Measurements from ENCODE around the gene RIPK4. TPM values are rescaled to one million over a fixed set of nuclear protein-coding genes. Genes with fewer than 3 reads are reported as not detected.
A peak's percentile ranks its signal among the peaks of the same experiment; 100 is the strongest.

Gene RIPK4
- total RNA-seq, 4 donors from 2014 or later, result 0.91 to 1.7 (median 1.1) TPM

GRCh38 chr21:41770901-41771624 is 4.2 kb upstream of the RIPK4 start:
- H3K27me3 ChIP-seq, result peaks cover 11 to 97% (median 50%) of the 10 kb centered on the region in 4 donors
- no peaks in the 10 kb centered on the region for H3K9me3 ChIP-seq
- H3K4me1 ChIP-seq, result peaks cover 25 to 31% (median 28%) of the 10 kb centered on the region in 4 donors
- no peak for DNase-seq (ENCODE audit: extremely low spot score)
- no peak overlapping the region for H3K4me3 ChIP-seq
- no peaks in the 10 kb centered on the region for H3K36me3 ChIP-seq
- WGBS, result 61% methylated on average over 13 of the region's 14 CpGs
- no peak overlapping the region for H3K27ac ChIP-seq (replicated peaks in 1 of 4)
- TF ChIP-seq POLR2AphosphoS5 (IDR thresholded peaks at IDR 0.05) (no peak), POLR2A (IDR thresholded peaks at IDR 0.05; ENCODE audit: low read depth) (no peak), EP300 (IDR thresholded peaks at IDR 0.05) (no peak), CTCF (IDR thresholded peaks at IDR 0.05) (no peak)
- intact Hi-C loops (cut with DNase I), result no loop called here

- no peak overlapping the region for H3K27ac ChIP-seq (replicated peaks in 1 of 4)
- no peak overlapping the region for H3K4me3 ChIP-seq
- no peak for TF ChIP-seq POLR2A (IDR thresholded peaks at IDR 0.05; ENCODE audit: low read depth)
- no peak for TF ChIP-seq POLR2AphosphoS5 (IDR thresholded peaks at IDR 0.05)
- TF ChIP-seq EP300 (IDR thresholded peaks at IDR 0.05), result no peak
- no peak for TF ChIP-seq CTCF (IDR thresholded peaks at IDR 0.05)
- DNase-seq (ENCODE audit: extremely low spot score), result no peak
- no peaks in the 10 kb centered on the region for H3K9me3 ChIP-seq
- H3K36me3 ChIP-seq, result no peaks in the 10 kb centered on the region
- WGBS, result 83% methylated on average over 5 of the region's 5 CpGs
- peaks cover 14 to 98% (median 59%) of the 10 kb centered on the region in 4 donors for H3K27me3 ChIP-seq
- H3K4me1 ChIP-seq, result peaks cover 25 to 32% (median 30%) of the 10 kb centered on the region in 4 donors
- intact Hi-C loops (cut with DNase I), result no loop called here
Observed at GRCh38 chr21:41769933-41770332, 3.1 kb upstream of the RIPK4 start.

- Histone ChIP-seq H3K36me3 (no peaks in the 10 kb centered on the region), H3K27me3 (peaks cover 14 to 98% (median 59%) of the 10 kb centered on the region in 4 donors), H3K9me3 (no peaks in the 10 kb centered on the region), H3K27ac (replicated peaks in 1 of 4) (no peak overlapping the region), H3K4me1 (peaks cover 25 to 32% (median 30%) of the 10 kb centered on the region in 4 donors), H3K4me3 (no peak overlapping the region)
- no peak for DNase-seq (ENCODE audit: extremely low spot score)
- WGBS, result 76% methylated on average over 6 of the region's 7 CpGs
- intact Hi-C loops (cut with DNase I), result no loop called here
- TF ChIP-seq POLR2AphosphoS5 (IDR thresholded peaks at IDR 0.05) (no peak), CTCF (IDR thresholded peaks at IDR 0.05) (no peak), EP300 (IDR thresholded peaks at IDR 0.05) (no peak)
Observed at GRCh38 chr21:41769521-41769920, 2.7 kb upstream of the RIPK4 start.

- H3K36me3 ChIP-seq, result no peaks in the 10 kb centered on the region
- 32% methylated on average over 7 of the region's 10 CpGs for WGBS
- intact Hi-C loops (cut with DNase I), result no loop called here
- H3K27me3 ChIP-seq, result peaks cover 14 to 99% (median 60%) of the 10 kb centered on the region in 4 donors
- no peak for DNase-seq (ENCODE audit: extremely low spot score)
- no peak overlapping the region for H3K27ac ChIP-seq (replicated peaks in 1 of 4)
- TF ChIP-seq EP300 (IDR thresholded peaks at IDR 0.05) (no peak), CTCF (IDR thresholded peaks at IDR 0.05) (no peak), POLR2A (IDR thresholded peaks at IDR 0.05; ENCODE audit: low read depth) (no peak), POLR2AphosphoS5 (IDR thresholded peaks at IDR 0.05) (no peak)
- no peaks in the 10 kb centered on the region for H3K9me3 ChIP-seq
- peaks cover 25 to 32% (median 30%) of the 10 kb centered on the region in 4 donors for H3K4me1 ChIP-seq
- H3K4me3 ChIP-seq, result peak overlapping the region; percentile 10 to 43 (median 34)
Observed at GRCh38 chr21:41769111-41769510, 2.3 kb upstream of the RIPK4 start.

Data from esophagus muscularis mucosa (tissue), 4 donors.